ENCODE results near the gene HLX.

Gene HLX

DNA sequence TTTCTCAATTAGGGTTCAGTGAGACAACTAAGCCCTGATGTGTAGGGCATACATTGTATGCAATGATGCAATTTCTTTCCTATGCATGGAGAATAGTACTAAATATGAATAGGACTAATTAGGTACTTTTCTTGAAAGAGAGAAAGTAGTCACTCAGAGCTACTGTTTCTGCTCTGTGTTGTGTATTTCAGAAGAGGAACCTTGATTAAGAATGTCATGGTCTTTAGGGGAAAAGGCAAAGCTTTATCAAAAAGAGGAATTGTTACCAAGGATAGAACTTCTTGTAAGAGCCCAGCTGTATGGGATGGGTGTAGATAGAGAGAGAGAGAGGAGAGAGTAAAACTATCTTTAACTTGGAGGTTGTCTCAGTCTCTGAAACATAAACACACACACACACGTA, 49.1 kb downstream of the HLX start:
- no peak for FAIRE-seq

DNA sequence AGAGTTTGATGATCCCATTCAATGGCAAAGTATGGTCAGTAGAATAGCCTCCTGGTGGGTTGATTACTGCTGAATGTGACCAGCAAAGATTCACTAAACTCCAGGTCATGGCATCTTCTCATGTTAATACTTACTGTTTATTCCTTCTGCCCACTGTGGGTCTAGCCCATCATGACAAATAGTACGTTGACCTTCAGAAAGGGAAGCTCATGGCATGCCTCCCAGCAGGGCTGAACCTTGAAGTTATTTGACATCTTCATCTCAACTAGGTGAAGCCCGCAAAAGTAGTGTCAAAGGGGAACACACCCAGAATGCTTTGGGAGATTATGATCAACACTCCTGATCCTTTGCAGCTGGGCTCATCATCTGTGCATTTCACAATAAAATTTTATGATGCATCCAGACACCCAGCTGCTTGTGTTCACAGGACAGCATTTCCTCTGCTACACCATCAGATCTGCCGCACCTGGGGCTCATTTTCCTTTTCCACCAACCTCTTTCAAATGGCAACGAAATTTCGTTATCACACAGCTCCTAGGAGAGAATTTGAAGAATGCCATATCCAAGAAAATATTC, 49.6 kb downstream of the HLX start:
- no peak for FAIRE-seq

DNA sequence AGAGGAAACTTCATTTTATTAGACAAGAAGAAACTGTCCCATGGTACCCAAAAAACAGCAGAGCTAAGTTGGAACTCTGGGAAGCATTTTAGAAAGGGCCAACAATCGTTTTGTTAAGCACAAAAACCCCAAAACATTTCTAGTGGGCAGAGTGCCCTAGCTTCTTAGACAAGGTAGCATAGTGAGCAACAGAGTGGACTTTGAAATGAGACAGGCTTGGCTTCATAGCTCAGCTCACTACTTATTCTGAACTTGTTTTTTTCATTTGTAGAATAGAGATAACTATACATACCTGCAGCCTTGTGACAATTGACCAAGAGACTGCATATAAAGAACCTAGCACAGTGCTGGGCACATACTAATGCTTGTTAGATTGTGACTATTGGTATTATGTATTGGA, 50.1 kb downstream of the HLX start:
- FAIRE-seq, result no peak

Measured in G401.6 (cell line).